ENCODE data around the gene SAE1. TPM values are rescaled to one million over a fixed set of nuclear protein-coding genes. Genes with fewer than 3 reads are reported as not detected.
A peak's percentile ranks its signal among the peaks of the same experiment; 100 is the strongest.
"Not testable (repeated sequence)": the region's sequence is repeated elsewhere in the genome, so short reads cannot be mapped to it uniquely, and the experiment has no call there.

The SAE1 gene
- total RNA-seq, 2 donors from 2014 or later = 43.7 to 48.7 TPM

- no peaks in the 10 kb centered on the region for H3K27me3 ChIP-seq
- H3K9me3 ChIP-seq = no peaks in the 10 kb centered on the region
- no peak for TF ChIP-seq CTCF (IDR thresholded peaks at IDR 0.05)
- no peaks in the 10 kb centered on the region for H3K36me3 ChIP-seq
- DNase-seq (ENCODE audit: low spot score) = no peak
- no peak overlapping the region for H3K27ac ChIP-seq
- peaks cover 0 to 45% of the 10 kb centered on the region in 2 donors for H3K4me1 ChIP-seq
- H3K4me3 ChIP-seq = no peak overlapping the region
These were observed 110.6 kb downstream of the SAE1 start for GRCh38 chr19:47240996-47241918.

GRCh38 chr19:47241919-47242577 is 111.4 kb downstream of the SAE1 start:
- H3K36me3 ChIP-seq = no peaks in the 10 kb centered on the region
- no peaks in the 10 kb centered on the region for H3K27me3 ChIP-seq
- no peaks in the 10 kb centered on the region for H3K9me3 ChIP-seq
- no peak overlapping the region for H3K4me3 ChIP-seq
- TF ChIP-seq CTCF (IDR thresholded peaks at IDR 0.05) = no peak
- DNase-seq (ENCODE audit: low spot score) = no peak
- peaks cover 0 to 45% of the 10 kb centered on the region in 2 donors for H3K4me1 ChIP-seq
- H3K27ac ChIP-seq = no peak overlapping the region

- peaks cover 0 to 45% of the 10 kb centered on the region in 2 donors for H3K4me1 ChIP-seq
- H3K4me3 ChIP-seq = peak overlapping the region in 1 of 2 donors; percentile 45
- TF ChIP-seq CTCF (IDR thresholded peaks at IDR 0.05) = no peak
- no peaks in the 10 kb centered on the region for H3K9me3 ChIP-seq
- H3K27me3 ChIP-seq = no peaks in the 10 kb centered on the region
- no peak for DNase-seq (ENCODE audit: low spot score)
- H3K27ac ChIP-seq = no peak overlapping the region
- no peaks in the 10 kb centered on the region for H3K36me3 ChIP-seq
These were observed 112.7 kb downstream of the SAE1 start for GRCh38 chr19:47243364-47243775.

- Histone ChIP-seq H3K36me3 (no peaks in the 10 kb centered on the region), H3K27me3 (no peaks in the 10 kb centered on the region), H3K27ac (peak overlapping the region; percentile 31 to 67), H3K4me1 (peaks cover 0 to 45% of the 10 kb centered on the region in 2 donors), H3K9me3 (no peaks in the 10 kb centered on the region), H3K4me3 (peak overlapping the region; percentile 13 to 45)
- DNase-seq (ENCODE audit: low spot score) = peak; percentile 94
- peak; percentile 98 to 99 for TF ChIP-seq CTCF (IDR thresholded peaks at IDR 0.05)
These were observed 113.3 kb downstream of the SAE1 start for GRCh38 chr19:47243776-47244547.

GRCh38 chr19:47247308-47247990 is 116.8 kb downstream of the SAE1 start:
- DNase-seq (ENCODE audit: low spot score) = peak; percentile 92
- Histone ChIP-seq H3K36me3 (no peaks in the 10 kb centered on the region), H3K4me1 (peaks cover 0 to 22% of the 10 kb centered on the region in 2 donors), H3K9me3 (no peaks in the 10 kb centered on the region), H3K27me3 (no peaks in the 10 kb centered on the region), H3K27ac (no peak overlapping the region), H3K4me3 (no peak overlapping the region)
- TF ChIP-seq CTCF (IDR thresholded peaks at IDR 0.05) = peak; percentile 77 to 95

GRCh38 chr19:47253016-47253415 is 122.4 kb downstream of the SAE1 start:
- not testable (repeated sequence) for H3K36me3 ChIP-seq; DNase-seq (ENCODE audit: low spot score)

More at GRCh38 chr19:47253016-47253415, 122.4 kb downstream of the SAE1 start:
- H3K4me3 ChIP-seq, H3K27ac ChIP-seq, H3K9me3 ChIP-seq, H3K27me3 ChIP-seq: not testable (repeated sequence)
- H3K4me1 ChIP-seq = peaks cover 0 to 11% of the 10 kb centered on the region in 2 donors

All from right atrium auricular region (tissue), 2 donors.